ENCODE measurements around the gene MEIOB. TPM values are rescaled to one million over a fixed set of nuclear protein-coding genes. Genes with fewer than 3 reads are reported as not detected.

MEIOB gene
- total RNA-seq, 6 experiments from 2014 or later, result 0.39 to 0.40 TPM; not detected in 4

DNA sequence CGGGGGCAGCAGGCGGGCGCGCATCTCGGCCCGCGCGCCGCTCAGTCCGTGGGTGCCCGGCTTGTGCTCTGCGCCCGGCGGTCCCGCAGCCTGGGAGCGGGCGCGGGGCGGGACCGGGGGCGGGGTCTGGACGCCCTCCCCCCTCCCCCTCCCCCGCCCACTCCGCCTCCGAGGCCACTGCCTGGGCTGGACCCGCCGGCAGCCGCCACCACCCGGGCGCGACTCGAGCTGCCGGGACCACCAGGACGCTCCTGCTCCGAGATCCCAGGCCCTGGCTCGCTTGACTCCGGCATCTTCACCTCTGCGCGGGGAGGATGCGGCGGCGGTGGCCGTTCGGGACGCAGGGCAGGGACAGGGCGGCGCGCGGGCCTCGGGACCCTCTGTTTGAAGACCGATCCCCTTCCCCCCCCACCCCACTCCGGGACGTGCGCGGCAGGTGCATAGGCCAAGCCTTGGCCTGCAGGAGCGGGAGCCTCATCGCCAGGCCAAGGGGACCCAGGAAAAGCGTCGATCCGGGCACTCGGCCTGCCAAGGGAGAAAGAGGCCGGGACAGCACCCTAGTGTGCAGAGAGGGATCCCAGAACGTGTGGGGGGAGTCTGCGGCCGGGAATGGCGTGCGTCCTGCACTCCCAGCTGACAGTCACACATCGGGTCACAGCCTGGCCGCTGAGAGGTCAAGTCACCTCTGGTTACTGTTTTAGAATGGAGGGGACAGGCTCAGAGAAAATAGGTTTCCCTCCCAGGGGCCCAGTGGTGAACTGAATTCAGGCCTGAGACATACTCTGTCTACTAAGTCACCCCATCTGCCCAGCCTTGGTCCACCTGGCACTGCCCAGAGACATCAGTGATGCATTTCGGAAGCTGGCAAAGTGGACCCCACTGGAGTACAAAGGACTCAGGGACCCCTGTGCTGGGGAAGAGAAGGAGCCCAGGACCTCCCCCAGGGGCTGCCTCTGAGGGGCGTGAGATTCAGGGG lies 46.7 kb upstream of the MEIOB start, which contains the start of gene HS3ST6:
TSS of gene HS3ST6 (minus strand) at position 65 of the 976 bp plus-strand sequence. CDS start 92 bp downstream, outside the sequence.
- no peak for DNase-seq
- no peak for TF ChIP-seq CTCF (IDR thresholded peaks at IDR 0.05)
- TF ChIP-seq POLR2A (IDR thresholded peaks at IDR 0.05), result no peak
- WGBS (ENCODE audit: insufficient coverage, low coverage, low lambda C conversion rate, missing lambda C conversion rate), result 4% methylated on average over 5 of the region's 71 CpGs

DNA sequence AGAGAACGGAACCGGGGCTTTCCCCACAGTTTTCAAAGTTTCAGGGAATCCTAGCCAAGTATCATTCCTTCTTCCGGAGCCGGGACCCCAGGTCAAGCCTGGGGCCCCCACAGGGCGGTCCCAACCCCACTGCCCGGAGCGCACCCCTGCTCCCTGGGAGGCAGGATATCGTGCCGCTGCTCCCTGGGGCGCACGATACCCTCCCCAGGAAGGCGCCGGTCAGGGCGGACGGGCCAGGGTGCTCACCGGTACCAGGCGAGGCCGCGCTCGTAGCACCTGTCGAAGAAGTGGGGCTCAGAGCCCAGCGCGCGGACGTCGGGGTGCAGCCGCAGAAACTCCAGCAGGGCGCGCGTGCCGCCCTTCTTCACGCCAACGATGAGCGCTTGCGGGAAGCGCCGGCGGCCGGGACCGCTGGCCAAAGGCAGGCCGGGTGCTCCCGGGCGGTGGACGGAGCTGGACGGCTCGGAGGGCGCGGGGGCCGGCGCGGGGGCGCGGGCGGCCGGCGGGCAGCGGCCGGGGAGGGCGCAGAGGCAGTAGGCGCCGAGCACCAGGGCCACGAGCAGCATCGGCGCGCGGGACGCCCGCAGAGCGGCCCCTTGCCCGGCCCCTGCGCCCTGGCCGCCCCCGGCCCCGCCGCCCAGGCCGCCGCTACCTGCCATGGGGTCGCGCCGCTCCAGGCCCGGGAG lies 45.8 kb upstream of the MEIOB start:
- intact Hi-C loops (cut with DNase I), result no loop called here
- peaks cover 0 to 8% of the 10 kb centered on the region in 2 donors for H3K27me3 ChIP-seq
- no peaks in the 10 kb centered on the region for H3K36me3 ChIP-seq
- DNase-seq (no peak), ATAC-seq (no peak)
- WGBS (ENCODE audit: insufficient coverage, low coverage, low lambda C conversion rate, missing lambda C conversion rate), result 0% methylated on average over 4 of the region's 81 CpGs
- no peak overlapping the region for H3K4me3 ChIP-seq
- TF ChIP-seq CTCF (IDR thresholded peaks at IDR 0.05), result no peak
- TF ChIP-seq POLR2A (IDR thresholded peaks at IDR 0.05), result no peak
- no peaks in the 10 kb centered on the region for H3K9me3 ChIP-seq
- no peak overlapping the region for H3K27ac ChIP-seq
- no peaks in the 10 kb centered on the region for H3K4me1 ChIP-seq

More for the DNA sequence above, 46.7 kb upstream of the MEIOB start, which contains the start of gene HS3ST6:
- no peak within 1 kb of the TSS for H3K4me3 ChIP-seq
- H3K27me3 ChIP-seq, result peaks cover 0 to 8% of the 10 kb centered on the region in 2 donors
- H3K27ac ChIP-seq, result no peak within 1 kb of the TSS
- no peaks in the 10 kb centered on the region for H3K9me3 ChIP-seq
- no peaks in the 10 kb centered on the region for H3K36me3 ChIP-seq
- no peaks in the 10 kb centered on the region for H3K4me1 ChIP-seq
- intact Hi-C loops (cut with DNase I), result no loop called here
- no peak for ATAC-seq

GRCh38 chr16:1917056-1917664 lies 45.2 kb upstream of the MEIOB start:
- H3K4me3 ChIP-seq, result no peak overlapping the region
- intact Hi-C loops (cut with DNase I), result no loop called here
- whole genome bisulfite sequencing (ENCODE audit: insufficient coverage, low coverage, low lambda C conversion rate, missing lambda C conversion rate), result 0% methylated on average over 4 of the region's 22 CpGs
- H3K27ac ChIP-seq, result no peak overlapping the region
- ATAC-seq (no peak), DNase-seq (no peak)
- TF ChIP-seq CTCF (IDR thresholded peaks at IDR 0.05), result no peak
- TF ChIP-seq POLR2A (IDR thresholded peaks at IDR 0.05), result no peak
- H3K9me3 ChIP-seq, result no peaks in the 10 kb centered on the region
- H3K27me3 ChIP-seq, result peaks cover 0 to 8% of the 10 kb centered on the region in 2 donors
- no peaks in the 10 kb centered on the region for H3K4me1 ChIP-seq
- no peaks in the 10 kb centered on the region for H3K36me3 ChIP-seq

DNA sequence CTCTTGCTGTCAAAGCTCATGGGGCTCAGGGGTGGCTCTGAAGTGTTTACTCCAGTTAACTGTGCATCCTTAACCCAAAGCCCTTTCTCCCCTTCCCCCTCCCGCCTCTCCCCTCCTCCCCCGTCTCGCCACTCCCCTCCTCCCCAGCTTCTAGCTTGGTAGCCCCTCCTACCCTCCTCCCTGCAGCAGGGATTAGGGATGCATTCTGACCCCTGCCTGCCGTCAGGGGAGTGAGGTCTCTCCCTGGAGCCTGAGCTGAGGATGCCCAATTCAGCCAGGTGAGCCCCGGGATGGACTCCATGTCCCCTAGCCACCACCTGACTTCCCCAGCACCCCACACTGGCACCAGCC lies 44.7 kb upstream of the MEIOB start:
- Histone ChIP-seq H3K36me3 (no peaks in the 10 kb centered on the region), H3K27me3 (peaks cover 0 to 8% of the 10 kb centered on the region in 2 donors), H3K27ac (no peak overlapping the region), H3K4me1 (no peaks in the 10 kb centered on the region), H3K4me3 (no peak overlapping the region), H3K9me3 (no peaks in the 10 kb centered on the region)
- TF ChIP-seq CTCF (IDR thresholded peaks at IDR 0.05) (no peak), POLR2A (IDR thresholded peaks at IDR 0.05) (no peak)
- intact Hi-C loops (cut with DNase I), result no loop called here
- DNase-seq, result no peak
- WGBS (ENCODE audit: insufficient coverage, low coverage, low lambda C conversion rate, missing lambda C conversion rate), result 4% methylated on average over 4 of the region's 5 CpGs
- no peak for ATAC-seq

Data from right lobe of liver (tissue), 6 donors.